22Rv1 (cell line): ENCODE results near the gene PGGT1B.

ENCODE experiments used
- H3K27ac ChIP-seq: fragments of 450-650 bp; 2 replicates; pipeline ENCODE4 v1.5.1; 2017
- ZFX ChIP-seq: fragments of 450-650 bp; IDR thresholded peaks from 2 replicates; pipeline ENCODE4 v1.6.1; 2017; ENCODE audit warnings: antibody characterized with exemption, borderline replicate concordance
- TF ChIP-seq, protein P1 (sequence below): fragments of 450-650 bp; IDR thresholded peaks from 2 replicates; pipeline ENCODE4 v1.5.1; 2017; ENCODE audit warnings: mild to moderate bottlenecking

PGGT1B gene

DNA sequence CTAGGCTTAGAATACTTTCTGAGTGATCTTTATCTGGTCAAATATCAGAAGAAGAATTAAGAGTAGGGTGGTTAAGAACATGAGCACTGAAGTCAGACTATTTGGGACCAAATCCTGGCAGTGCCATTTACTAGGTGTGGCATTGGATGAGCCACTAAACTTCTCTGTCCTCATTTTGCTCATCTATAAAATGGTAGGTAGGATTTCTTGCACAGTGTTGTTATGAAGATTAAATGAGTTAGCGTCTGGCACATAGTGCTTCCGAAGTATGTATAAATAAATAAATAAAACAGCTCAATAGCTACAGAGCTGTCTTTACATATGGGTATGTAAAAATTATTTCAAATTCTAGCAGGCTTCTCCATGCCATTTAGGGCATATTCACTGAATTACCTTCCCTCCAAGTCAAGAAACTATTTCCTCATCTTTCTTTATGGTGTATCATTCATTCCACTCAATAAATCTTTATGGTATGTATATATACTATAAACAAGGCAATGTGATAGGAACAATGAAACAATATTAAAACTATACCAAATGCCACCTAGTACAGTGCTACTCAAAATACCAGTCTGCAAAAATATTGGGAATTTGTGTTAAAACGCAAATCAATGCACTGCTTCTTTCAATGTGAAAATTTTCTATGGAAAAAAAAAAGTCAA, 9.8 kb upstream of the PGGT1B start:
- TF ChIP-seq, protein P1, sequence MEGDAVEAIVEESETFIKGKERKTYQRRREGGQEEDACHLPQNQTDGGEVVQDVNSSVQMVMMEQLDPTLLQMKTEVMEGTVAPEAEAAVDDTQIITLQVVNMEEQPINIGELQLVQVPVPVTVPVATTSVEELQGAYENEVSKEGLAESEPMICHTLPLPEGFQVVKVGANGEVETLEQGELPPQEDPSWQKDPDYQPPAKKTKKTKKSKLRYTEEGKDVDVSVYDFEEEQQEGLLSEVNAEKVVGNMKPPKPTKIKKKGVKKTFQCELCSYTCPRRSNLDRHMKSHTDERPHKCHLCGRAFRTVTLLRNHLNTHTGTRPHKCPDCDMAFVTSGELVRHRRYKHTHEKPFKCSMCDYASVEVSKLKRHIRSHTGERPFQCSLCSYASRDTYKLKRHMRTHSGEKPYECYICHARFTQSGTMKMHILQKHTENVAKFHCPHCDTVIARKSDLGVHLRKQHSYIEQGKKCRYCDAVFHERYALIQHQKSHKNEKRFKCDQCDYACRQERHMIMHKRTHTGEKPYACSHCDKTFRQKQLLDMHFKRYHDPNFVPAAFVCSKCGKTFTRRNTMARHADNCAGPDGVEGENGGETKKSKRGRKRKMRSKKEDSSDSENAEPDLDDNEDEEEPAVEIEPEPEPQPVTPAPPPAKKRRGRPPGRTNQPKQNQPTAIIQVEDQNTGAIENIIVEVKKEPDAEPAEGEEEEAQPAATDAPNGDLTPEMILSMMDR: no peak
- no peak for TF ChIP-seq ZFX
- H3K27ac ChIP-seq: no peak overlapping the region

DNA sequence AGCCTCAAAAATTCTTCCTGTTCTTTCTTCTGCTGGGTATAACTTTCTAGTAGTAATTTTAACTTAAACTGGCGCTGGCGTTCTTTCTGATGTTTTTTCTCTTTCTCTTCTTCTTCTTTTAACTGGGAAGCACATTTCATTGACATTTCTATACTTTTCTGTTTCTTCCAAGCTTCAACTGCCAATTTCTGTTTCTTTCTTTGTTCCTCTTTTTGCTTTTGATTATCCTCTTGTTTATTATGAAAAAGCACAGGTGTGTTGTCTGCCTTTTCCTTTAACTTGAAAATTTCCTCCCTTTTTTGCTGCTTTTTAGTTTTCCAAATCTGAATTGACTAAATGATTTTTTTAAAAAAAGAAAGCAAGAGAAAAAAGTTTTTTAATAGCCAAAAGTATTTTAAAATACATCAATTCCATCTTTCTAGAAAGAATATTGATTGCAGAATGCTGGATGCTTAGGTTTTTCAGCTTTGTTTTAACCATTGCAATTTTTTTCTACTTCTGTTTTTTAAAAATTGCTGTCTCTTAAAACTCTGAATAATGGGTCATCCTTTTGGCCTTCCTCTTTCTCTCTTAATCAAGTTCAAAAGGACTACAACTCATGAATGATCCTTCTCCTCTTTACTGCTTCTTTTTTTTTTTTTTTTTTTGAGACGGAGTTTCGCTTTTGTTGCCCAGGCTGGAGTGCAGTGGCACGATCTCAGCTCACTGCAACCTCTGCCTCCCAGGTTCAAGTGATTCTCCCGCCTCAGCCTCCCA, 8.8 kb upstream of the PGGT1B start:
- no peak overlapping the region for H3K27ac ChIP-seq

DNA sequence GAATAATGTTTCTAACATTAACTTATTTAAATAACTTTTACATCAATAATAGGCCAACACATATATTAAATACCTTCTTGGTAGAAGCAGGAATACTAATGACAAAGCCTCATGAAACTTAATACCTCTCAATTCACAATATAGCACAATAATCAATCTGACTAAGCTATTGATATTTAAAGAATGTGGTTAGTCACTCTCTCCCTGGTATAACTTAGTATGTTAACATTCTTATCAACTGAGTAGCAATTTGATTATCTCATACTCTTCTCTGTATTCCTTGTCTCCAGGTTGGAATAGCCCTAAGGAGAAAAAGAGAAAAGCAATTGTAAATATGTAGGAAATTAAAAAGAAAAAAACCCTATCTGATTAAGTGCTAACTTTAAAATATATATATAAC, 4.9 kb upstream of the PGGT1B start:
- TF ChIP-seq, protein P1: no peak
- TF ChIP-seq ZFX: no peak
- H3K27ac ChIP-seq: no peak overlapping the region

More for the DNA sequence above, 8.8 kb upstream of the PGGT1B start:
- TF ChIP-seq, protein P1: no peak

DNA sequence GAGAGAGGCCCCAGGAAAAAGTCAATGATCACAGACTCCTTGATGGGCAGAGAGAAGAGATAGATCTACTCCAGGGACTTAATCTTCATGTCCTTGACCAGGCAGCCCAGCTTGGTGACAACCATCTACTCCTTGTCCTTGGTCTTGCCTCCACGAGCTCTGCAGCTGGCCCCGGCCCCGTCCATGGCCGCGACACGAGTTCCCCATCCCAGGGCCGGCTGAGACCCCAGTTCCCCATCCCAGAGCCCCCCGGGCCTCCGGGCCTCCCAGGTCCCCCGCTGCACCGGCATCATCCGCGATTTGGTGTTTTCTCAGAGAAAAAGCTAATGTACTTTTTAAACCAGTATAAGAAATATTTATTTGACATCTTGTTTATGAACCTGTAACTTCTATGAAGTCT, 2.5 kb upstream of the PGGT1B start:
- TF ChIP-seq, protein P1: no peak
- TF ChIP-seq ZFX: no peak
- H3K27ac ChIP-seq: no peak overlapping the region

DNA sequence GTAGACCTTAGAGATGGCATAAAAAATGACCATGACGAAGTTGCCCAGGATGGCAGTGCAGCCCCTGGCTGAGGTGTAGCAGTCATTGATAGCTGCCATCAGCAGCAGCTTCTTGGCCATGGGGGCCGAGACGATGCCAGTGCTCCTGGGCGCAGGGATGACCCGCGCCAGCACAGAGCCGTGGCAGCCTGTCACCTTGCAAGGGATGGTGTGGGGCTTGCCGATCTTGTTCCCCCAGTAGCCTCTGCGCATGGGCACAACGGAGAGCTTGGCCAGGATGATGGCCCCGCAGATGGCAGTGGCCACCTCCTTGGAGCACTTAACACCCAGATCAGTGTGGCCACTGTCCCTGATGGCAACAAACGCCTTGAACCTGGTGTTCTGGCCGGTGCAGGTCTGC, 2.1 kb upstream of the PGGT1B start:
- TF ChIP-seq ZFX: no peak
- TF ChIP-seq, protein P1: no peak
- no peak overlapping the region for H3K27ac ChIP-seq

DNA sequence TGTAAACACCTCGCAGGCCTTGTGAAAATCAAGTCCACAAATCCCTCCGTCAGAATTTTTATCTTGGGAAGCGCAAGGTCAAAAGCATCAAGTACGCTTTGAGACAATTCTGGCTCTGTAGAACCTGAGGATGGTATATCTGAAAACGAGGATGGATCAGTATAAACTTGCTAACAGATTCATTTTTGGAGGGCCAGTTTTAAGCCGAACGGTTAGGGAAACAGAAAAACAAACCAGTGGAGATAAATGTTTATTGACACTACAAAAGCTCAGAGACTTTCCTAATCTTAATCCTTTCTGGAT, 352 bp upstream of the PGGT1B start:
- H3K27ac ChIP-seq: peak overlapping the region; percentile 92

DNA sequence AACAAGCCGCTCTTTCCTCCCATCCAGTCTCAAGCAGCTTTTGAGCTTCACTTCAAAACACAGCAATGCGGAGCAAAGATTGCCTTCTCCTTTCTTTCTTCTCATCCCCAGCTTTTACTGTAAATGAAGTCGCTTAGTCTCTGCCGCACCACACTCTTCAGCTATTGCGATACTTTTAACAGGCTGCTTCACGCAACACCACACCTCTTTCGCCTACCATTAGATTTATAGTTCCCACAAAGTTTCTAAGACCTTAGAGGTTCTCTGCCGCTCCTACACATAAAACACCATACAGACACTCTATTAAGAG, 711 bp downstream of the PGGT1B start:
- TF ChIP-seq, protein P1: no peak
- no peak for TF ChIP-seq ZFX
- H3K27ac ChIP-seq: peak overlapping the region; percentile 92

More for the DNA sequence above, 352 bp upstream of the PGGT1B start:
- TF ChIP-seq, protein P1: no peak
- TF ChIP-seq ZFX: no peak
